Ishikawa (cell line): ENCODE results near the gene SNAPIN.

Experiments used
- CEBPB ChIP-seq: IDR thresholded peaks from 2 replicates; pipeline ENCODE4 v1.6.1; 2012
- CREB1 ChIP-seq: IDR thresholded peaks from 2 replicates; pipeline ENCODE4 v1.6.1; 2012; ENCODE audit warnings: low read depth
- EGR1 ChIP-seq: IDR thresholded peaks from 2 replicates; pipeline ENCODE4 v1.6.1; 2012
- EP300 ChIP-seq: IDR thresholded peaks from 2 replicates; pipeline ENCODE4 v1.6.1; 2012; ENCODE audit warnings: borderline replicate concordance
- FOXM1 ChIP-seq: IDR thresholded peaks from 2 replicates; pipeline ENCODE4 v1.6.1; 2012; ENCODE audit warnings: low read depth, borderline replicate concordance
- NFIC ChIP-seq: IDR thresholded peaks from 2 replicates; pipeline ENCODE4 v1.6.1; 2012
- RAD21 ChIP-seq: IDR thresholded peaks from 2 replicates; pipeline ENCODE4 v1.6.1; 2012; ENCODE audit warnings: low read depth
- TAF1 ChIP-seq: IDR thresholded peaks from 2 replicates; pipeline ENCODE4 v1.6.1; 2012; ENCODE audit warnings: low read depth, mild to moderate bottlenecking
- TCF12 ChIP-seq: IDR thresholded peaks from 2 replicates; pipeline ENCODE4 v1.6.1; 2012; ENCODE audit warnings: low read depth
- TEAD4 ChIP-seq: IDR thresholded peaks from 2 replicates; pipeline ENCODE4 v1.6.1; 2012
- YY1 ChIP-seq: IDR thresholded peaks from 2 replicates; pipeline ENCODE4 v1.6.1; 2012; ENCODE audit warnings: low read depth
- ZBTB7A ChIP-seq: IDR thresholded peaks from 2 replicates; pipeline ENCODE4 v1.6.1; 2012; ENCODE audit warnings: low read depth
- TF ChIP-seq, protein P1 (sequence below): IDR thresholded peaks from 2 replicates; pipeline ENCODE4 v1.6.1; 2012
- TF ChIP-seq, protein P2 (sequence below): IDR thresholded peaks from 2 replicates; pipeline ENCODE4 v1.6.1; 2012
- TF ChIP-seq, protein P3 (sequence below): IDR thresholded peaks from 2 replicates; pipeline ENCODE4 v1.6.1; 2012; ENCODE audit warnings: low read depth, mild to moderate bottlenecking

The SNAPIN gene

DNA sequence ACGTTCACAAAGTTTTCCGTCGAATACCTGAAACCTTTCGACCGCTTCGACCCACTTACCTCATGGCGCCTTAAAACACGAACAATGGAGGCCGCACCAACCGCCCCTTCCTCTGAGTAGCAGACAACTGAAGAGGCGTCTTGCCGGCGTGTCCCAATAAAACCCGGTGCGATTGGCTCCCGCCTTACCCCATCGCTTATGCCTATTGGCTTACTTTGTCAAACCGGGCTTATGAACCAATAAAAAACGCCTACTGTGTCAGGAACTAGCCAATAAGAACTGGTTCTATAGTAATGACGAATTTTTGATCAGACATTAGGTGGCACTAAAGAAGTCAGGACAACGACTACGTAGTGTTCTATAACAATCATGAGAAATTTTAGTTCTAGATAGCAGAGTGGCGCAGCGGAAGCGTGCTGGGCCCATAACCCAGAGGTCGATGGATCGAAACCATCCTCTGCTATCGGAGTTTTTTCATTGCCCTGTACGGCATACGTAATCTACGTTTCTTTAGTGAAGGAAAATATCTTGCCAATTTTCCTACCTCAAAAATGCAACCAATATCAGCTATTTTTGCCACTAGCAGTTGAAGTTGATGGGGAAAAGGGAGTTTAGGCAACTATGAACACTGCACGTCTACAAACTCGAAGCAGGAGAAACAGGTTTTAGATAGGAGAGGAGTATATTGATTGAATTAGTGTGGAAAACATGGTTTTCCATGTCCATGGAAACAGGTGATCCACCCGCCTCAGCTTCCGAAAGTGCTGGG, 12.5 kb downstream of the SNAPIN start, which contains the start of gene ILF2:
TSS of gene ILF2 (minus strand) at position 135 of the 769 bp plus-strand sequence. CDS start at position 64, 71 bp downstream.
- TF ChIP-seq EP300 (no peak), FOXM1 (peak; percentile 80), YY1 (peak; percentile 87), CEBPB (peak; percentile 63; the same call in 1 of the 2 replicates), TEAD4 (peak; percentile 92), TCF12 (peak; percentile 68), CREB1 (peak; percentile 63; the same call in 1 of the 2 replicates), EGR1 (no peak), TAF1 (peak; percentile 89), RAD21 (no peak), ZBTB7A (no peak), NFIC (no peak)
- TF ChIP-seq, protein P1, sequence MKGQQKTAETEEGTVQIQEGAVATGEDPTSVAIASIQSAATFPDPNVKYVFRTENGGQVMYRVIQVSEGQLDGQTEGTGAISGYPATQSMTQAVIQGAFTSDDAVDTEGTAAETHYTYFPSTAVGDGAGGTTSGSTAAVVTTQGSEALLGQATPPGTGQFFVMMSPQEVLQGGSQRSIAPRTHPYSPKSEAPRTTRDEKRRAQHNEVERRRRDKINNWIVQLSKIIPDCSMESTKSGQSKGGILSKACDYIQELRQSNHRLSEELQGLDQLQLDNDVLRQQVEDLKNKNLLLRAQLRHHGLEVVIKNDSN = no peak
- TF ChIP-seq, protein P2, sequence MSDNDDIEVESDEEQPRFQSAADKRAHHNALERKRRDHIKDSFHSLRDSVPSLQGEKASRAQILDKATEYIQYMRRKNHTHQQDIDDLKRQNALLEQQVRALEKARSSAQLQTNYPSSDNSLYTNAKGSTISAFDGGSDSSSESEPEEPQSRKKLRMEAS = peak; percentile 76
- TF ChIP-seq, protein P3, sequence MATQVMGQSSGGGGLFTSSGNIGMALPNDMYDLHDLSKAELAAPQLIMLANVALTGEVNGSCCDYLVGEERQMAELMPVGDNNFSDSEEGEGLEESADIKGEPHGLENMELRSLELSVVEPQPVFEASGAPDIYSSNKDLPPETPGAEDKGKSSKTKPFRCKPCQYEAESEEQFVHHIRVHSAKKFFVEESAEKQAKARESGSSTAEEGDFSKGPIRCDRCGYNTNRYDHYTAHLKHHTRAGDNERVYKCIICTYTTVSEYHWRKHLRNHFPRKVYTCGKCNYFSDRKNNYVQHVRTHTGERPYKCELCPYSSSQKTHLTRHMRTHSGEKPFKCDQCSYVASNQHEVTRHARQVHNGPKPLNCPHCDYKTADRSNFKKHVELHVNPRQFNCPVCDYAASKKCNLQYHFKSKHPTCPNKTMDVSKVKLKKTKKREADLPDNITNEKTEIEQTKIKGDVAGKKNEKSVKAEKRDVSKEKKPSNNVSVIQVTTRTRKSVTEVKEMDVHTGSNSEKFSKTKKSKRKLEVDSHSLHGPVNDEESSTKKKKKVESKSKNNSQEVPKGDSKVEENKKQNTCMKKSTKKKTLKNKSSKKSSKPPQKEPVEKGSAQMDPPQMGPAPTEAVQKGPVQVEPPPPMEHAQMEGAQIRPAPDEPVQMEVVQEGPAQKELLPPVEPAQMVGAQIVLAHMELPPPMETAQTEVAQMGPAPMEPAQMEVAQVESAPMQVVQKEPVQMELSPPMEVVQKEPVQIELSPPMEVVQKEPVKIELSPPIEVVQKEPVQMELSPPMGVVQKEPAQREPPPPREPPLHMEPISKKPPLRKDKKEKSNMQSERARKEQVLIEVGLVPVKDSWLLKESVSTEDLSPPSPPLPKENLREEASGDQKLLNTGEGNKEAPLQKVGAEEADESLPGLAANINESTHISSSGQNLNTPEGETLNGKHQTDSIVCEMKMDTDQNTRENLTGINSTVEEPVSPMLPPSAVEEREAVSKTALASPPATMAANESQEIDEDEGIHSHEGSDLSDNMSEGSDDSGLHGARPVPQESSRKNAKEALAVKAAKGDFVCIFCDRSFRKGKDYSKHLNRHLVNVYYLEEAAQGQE = no peak

DNA sequence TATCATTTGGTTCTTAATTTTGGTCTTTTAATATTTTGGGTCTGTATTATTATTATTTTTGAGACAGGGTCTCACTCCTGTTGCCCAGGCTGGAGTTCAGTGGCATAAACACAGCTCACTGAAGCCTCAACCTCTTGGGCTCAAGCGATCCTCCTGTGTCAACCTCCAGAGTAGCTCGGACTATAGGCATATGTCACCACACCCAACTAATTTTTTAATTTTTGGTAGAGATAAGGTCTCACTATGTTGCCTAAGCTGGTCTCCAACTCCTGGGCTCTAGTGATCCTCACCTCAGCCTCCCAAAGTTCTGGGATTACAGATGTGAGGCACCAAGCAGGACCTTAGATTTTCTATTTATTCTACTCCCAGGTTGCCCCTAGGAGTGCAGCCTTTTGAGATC, 15.0 kb downstream of the SNAPIN start:
- TF ChIP-seq TCF12 = no peak
- no peak for TF ChIP-seq EGR1
- TF ChIP-seq RAD21 = no peak
- TF ChIP-seq, protein P2 = no peak
- no peak for TF ChIP-seq TEAD4
- TF ChIP-seq CEBPB = no peak
- TF ChIP-seq NFIC = no peak
- TF ChIP-seq ZBTB7A = no peak
- TF ChIP-seq EP300 = no peak
- TF ChIP-seq, protein P1 = no peak
- TF ChIP-seq YY1 = no peak
- TF ChIP-seq, protein P3 = no peak
- no peak for TF ChIP-seq CREB1
- no peak for TF ChIP-seq FOXM1
- no peak for TF ChIP-seq TAF1

DNA sequence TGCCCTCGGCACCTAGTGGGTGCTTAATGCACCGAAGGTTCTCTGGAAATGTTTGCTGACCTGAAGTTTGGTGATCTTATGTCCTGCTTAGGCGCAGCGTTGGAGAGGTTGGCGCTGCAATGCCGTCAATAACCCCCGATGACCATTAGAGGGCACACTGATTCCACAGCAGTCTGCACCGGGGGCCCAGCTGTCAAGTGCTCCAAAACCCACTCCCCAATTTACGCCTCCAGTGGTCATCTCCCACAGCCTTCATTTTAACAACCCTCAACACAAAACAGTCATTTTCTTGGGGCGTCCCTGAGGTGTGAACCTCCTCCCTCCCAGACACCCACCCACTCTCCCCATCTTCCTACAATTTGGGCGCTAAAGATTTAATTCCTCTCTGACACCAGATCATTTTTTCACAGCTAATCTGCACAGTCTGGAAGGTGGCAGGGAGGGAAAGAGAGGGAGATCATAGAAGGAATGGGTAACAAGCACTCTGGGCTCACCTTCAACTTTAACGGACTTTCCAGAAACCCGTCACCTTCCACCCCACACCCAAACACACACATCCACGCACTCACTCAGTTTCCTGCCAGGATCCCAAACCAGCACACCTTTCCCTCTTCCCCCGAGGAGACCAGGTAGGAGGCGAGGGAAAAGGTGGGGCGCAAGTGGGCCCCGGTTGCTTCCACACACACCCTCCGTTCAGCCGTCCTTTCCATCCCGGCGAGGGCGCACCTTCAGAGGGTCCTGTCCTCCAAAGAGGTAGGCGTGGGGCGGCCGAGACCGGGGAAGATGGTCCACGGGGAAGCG, 19.4 kb downstream of the SNAPIN start:
- TF ChIP-seq RAD21 (peak; percentile 94), ZBTB7A (peak; percentile 85; the same call in 1 of the 2 replicates), YY1 (no peak), EP300 (no peak)

DNA sequence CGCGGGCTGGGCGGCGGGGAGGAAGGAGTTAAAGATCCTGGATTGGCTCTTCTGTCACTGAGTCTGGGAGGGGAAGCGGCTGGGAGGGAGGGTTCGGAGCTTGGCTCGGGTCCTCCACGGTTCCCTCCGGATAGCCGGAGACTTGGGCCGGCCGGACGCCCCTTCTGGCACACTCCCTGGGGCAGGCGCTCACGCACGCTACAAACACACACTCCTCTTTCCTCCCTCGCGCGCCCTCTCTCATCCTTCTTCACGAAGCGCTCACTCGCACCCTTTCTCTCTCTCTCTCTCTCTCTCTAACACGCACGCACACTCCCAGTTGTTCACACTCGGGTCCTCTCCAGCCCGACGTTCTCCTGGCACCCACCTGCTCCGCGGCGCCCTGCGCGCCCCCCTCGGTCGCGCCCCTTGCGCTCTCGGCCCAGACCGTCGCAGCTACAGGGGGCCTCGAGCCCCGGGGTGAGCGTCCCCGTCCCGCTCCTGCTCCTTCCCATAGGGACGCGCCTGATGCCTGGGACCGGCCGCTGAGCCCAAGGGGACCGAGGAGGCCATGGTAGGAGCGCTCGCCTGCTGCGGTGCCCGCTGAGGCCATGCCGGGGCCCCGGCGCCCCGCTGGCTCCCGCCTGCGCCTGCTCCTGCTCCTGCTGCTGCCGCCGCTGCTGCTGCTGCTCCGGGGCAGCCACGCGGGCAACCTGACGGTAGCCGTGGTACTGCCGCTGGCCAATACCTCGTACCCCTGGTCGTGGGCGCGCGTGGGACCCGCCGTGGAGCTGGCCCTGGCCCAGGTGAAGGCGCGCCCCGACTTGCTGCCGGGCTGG, 20.2 kb downstream of the SNAPIN start, which contains the start of gene NPR1:
TSS of gene NPR1 (plus strand) at position 170 of the 818 bp plus-strand sequence. CDS start at position 591, 421 bp downstream.
- no peak for TF ChIP-seq FOXM1
- TF ChIP-seq, protein P3 = no peak
- TF ChIP-seq, protein P2 = peak; percentile 88
- no peak for TF ChIP-seq TEAD4
- no peak for TF ChIP-seq EP300
- 0 out of 2 replicates have a peak, but pooled peaks have one; percentile 21 for TF ChIP-seq NFIC
- peak; percentile 58 for TF ChIP-seq ZBTB7A
